Spleen (tissue), 7 donors: Measurements from ENCODE around the gene IKZF3.

ENCODE experiments used
- CTCF ChIP-seq, 11 experiments: fragments of 200-600 bp in 7 of 11; fragments of 450-650 bp in 4 of 11; sonication (generic) in 4 of 11; IDR thresholded peaks in 8 of 11; conservative IDR thresholded peaks in 3 of 11; 1 replicate in 7 of 11; 2 replicates in 4 of 11; pipeline versions ENCODE4 v1.4.0 to v1.8.0; 2016 to 2021; ENCODE audit warnings: antibody characterized with exemption in 11 of 11, inconsistent platforms in 4 of 11, mild to moderate bottlenecking in 1 of 11
- POLR2A ChIP-seq, 3 donors: fragments of 450-650 bp; IDR thresholded peaks; one replicate each; pipeline ENCODE4 v1.5.1; 2017; ENCODE audit warnings: antibody characterized with exemption in 3 of 3, mild to moderate bottlenecking in 1 of 3
- donor health status: DM: no; HTN: no; CAD: no; lungs with moderate emphysema.
- donor health status: DM: no; HTN: no; CAD: no.
- donor health status: DM: no; HTN: no; CAD: no.

GRCh38 chr17:39808409-39808997 lies 55.6 kb downstream of the IKZF3 start:
- TF ChIP-seq CTCF (IDR thresholded peaks at IDR 0.05 in 8 of 11, conservative IDR thresholded peaks at IDR 0.05 in 3 of 11) (no peak), POLR2A (IDR thresholded peaks at IDR 0.05) (no peak)
